ENCODE measurements around the gene PDCD4.

Gene PDCD4

GRCh38 chr10:110918643-110919348 is 47.1 kb downstream of the PDCD4 start, which contains the start of gene BBIP1:
Gene BBIP1, minus strand, starts transcription at chr10:110919180. Its CDS starts 1,023 bp downstream, at chr10:110918157.
- no peak for TF ChIP-seq CTCF (conservative IDR thresholded peaks at IDR 0.05; ENCODE audit: low read depth, low read length)
- peak; percentile 99 for DNase-seq (ENCODE audit: low read depth)
- H3K4me3 ChIP-seq (ENCODE audit: low read length), result peak within 1 kb of the TSS; percentile 91

DNA sequence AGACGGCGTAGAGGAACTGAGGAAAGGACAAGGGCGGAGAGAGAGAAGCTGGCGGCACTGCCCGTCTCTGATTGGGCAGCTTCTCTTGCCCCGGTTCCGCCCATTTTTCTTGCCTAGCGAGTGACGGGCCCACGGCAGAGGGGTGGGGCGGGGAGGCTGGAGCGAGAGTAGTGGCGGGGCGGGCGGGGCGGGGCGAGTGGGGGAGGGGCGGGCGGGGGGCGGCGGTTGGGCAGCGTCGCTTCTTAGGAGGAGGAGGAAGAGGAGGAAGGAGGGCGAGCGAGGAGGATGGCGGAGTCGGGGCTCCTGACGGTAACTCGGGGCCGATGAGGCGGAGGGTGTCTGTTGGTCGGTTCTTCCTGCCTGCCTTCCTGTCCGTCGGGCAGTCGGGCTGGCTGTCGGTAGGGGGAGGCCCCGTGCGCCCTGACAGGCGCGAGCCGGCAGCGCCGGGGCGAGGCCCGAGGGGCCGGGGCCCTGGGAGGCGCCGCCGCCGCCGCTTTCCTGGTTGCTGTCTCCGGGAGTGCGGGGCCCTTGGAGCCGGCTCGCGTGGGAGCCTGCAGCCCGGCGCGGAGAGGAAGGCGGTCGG is 47.7 kb downstream of the PDCD4 start, which contains the start of gene SHOC2:
TSS of gene SHOC2 (plus strand) at position 256 of the 583 bp plus-strand sequence. CDS start 44,755 bp downstream, outside the sequence.
- peak within 1 kb of the TSS; percentile 91 for H3K4me3 ChIP-seq (ENCODE audit: low read length)
- TF ChIP-seq CTCF (conservative IDR thresholded peaks at IDR 0.05; ENCODE audit: low read depth, low read length), result peak; percentile 40
- no peak for DNase-seq (ENCODE audit: low read depth)

- TF ChIP-seq CTCF (conservative IDR thresholded peaks at IDR 0.05; ENCODE audit: low read depth, low read length), result no peak
- no peak for DNase-seq (ENCODE audit: low read depth)
- peak overlapping the region; percentile 90 for H3K4me3 ChIP-seq (ENCODE audit: low read length)
These were observed 48.5 kb downstream of the PDCD4 start for GRCh38 chr10:110919971-110920881.

DNA sequence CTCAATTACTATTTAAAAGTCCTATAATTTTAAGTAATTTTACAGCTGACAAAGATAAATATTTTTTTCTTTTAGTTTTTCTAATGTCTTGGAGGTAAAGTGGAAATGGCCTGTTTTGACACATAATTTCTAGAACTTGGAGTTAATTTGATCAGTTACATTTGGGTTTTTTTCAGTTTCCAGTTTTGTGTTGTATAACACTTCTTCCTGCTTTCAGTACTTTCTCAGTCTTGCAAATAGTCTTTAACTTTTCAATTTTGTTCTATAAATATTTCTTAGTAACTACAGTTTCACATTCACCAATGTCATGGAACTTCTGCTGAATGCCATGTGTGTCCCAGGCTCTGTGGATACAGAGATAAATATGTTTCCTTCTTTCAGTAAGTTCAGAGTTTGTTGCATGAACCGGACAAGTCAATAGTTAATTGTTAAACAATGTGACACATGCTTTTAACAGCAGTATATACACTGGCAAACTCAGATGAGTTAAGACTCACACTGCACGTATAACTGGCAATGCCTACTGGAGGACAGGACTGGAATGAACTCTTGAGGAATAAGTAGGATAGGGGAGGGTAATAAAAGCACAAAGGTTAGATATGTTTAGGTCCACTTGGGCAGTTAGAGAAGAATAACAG is 52.2 kb downstream of the PDCD4 start:
- TF ChIP-seq CTCF (conservative IDR thresholded peaks at IDR 0.05; ENCODE audit: low read depth, low read length), result no peak
- no peak for DNase-seq (ENCODE audit: low read depth)
- no peak overlapping the region for H3K4me3 ChIP-seq (ENCODE audit: low read length)

GRCh38 chr10:110927461-110927860 is 55.7 kb downstream of the PDCD4 start:
- TF ChIP-seq CTCF (conservative IDR thresholded peaks at IDR 0.05; ENCODE audit: low read depth, low read length), result no peak
- no peak overlapping the region for H3K4me3 ChIP-seq (ENCODE audit: low read length)
- no peak for DNase-seq (ENCODE audit: low read depth)

- DNase-seq (ENCODE audit: low read depth), result no peak
- H3K4me3 ChIP-seq (ENCODE audit: low read length), result no peak overlapping the region
- TF ChIP-seq CTCF (conservative IDR thresholded peaks at IDR 0.05; ENCODE audit: low read depth, low read length), result no peak
These were observed 60.1 kb downstream of the PDCD4 start for GRCh38 chr10:110931769-110932381.

Measured in retinal pigment epithelial cell (primary cell).